Amniotic stem cell (primary cell): ENCODE measurements around the gene ABCA7.

ENCODE experiments used
- DNase-seq: peaks from one replicate; lab custom pipeline; 2025; lab: John Stamatoyannopoulos, UW

ABCA7 gene

DNA sequence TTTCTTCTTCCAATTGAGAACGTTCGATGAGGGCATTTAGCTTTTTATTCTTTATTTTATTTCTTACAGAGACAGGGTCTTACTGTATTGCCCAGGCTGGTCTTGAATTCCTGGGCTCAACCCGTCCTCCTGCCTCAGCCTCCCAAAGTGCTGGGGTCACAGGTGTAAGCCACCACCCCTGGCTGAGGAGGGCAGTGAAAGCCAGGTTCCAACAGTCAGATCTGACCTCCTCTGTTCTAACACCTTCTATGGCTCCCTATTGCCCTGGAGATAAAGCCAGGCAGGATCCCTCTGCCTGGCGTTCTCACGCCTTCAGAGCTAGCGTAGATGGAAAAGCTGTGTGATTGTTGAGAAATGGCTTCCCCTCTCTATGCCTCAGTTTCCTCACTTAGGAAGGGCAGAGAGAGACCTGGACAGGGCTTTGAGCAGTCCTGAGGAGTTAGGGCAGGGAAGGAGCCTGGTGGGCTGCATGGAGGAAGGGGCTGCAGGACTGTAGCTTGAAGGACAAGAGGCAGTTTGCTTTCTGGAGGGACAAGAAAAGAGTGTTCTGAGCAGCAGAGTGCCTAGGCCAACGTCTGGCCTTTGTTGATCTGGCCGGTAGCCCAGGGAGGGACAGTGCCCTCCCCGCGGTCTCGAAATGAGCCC, 32.6 kb downstream of the ABCA7 start:
- no peak for DNase-seq

DNA sequence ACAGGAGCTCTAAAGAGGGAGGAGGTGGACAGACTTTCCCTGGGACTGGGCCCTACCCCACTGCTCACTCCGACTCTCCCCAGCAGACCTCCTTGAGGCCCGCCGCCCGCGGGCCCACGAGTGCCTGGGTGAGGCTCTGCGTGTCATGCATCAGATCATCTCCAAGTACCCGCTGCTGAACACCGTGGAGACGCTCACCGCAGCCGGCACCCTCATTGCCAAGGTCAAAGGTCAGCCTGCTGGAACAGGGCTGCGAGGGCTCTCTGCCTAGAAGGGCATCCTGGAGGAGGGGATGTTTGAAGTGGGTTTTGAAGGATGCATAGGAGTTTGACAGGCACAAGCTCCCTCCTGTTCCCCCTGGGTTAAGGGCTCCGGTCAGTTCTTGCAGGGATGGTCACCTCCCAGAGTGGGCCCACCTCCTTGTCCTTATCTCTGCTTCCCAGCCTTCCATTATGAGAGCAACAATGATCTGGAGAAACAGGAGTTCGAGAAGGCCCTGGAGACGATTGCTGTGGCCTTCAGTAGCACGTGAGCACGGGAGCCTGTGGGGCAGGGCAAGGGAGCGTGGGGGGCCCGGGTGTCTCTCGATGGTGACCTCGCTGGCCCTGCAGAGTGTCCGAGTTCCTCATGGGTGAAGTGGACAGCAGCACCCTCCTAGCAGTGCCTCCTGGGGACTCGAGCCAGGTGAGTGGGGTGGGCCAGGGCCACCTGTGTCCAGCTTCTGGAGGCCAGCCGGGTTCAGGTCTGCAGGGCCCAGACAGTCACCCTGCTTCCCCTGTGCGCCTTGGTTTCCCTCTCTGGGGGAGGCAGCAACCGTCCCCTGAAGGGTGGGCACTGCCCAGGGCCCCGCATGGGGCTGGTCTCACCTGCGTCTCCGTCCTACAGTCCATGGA, 33.4 kb downstream of the ABCA7 start:
- no peak for DNase-seq

DNA sequence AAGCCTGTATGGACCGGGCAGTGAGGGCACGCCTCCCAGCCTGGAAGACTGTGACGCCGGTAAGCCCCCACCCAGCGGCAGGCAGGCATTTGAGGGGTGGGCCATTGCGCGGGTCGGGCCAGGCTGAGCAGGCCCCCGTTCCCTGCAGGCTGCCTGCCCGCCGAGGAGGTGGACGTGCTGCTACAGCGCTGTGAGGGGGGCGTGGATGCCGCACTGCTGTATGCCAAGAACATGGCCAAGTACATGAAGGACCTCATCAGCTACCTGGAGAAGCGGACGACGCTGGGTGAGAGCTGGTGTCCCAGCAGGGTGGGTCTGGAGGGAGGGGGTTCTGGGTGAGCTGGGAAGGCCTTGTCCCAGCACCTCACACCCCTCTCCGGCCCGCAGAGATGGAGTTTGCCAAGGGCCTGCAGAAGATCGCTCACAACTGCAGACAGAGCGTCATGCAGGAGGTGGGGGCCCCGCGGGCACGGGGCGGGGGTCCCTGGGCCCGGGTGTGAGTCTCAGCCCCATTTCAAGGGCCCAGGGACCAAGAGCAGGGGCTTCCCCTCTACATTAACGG, 34.1 kb downstream of the ABCA7 start:
- DNase-seq = no peak

DNA sequence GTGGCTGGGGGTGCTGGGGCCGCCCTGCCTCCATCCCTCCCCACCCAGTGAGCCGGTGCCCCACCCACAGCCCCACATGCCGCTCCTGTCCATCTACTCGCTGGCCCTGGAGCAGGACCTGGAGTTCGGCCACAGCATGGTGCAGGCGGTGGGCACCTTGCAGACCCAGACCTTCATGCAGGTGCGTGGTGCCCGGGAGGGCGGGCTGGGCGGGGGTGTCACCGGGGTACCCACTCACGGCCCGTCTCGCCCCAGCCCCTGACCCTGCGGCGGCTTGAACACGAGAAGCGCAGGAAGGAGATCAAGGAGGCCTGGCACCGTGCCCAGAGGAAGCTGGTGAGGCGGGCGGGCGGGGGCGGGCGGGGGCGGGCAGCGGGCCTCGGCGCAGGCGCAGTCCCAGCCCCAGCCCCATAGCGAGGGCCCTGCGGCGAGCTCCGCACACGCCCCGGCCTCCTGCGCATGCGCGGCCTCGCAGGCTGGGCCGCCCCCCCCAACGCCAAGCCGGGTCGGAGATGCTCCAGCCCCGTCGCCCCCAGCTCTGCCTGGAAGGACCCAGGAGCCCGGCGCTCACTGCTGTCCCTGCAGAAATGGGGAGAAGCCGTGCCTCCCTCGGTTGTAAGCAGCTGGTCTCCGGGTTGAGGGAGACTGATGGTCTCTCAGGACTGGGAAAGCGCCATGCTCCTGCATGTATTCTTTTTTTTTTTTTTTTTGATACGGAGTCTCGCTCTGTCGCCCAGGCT, 34.8 kb downstream of the ABCA7 start:
- DNase-seq = no peak

DNA sequence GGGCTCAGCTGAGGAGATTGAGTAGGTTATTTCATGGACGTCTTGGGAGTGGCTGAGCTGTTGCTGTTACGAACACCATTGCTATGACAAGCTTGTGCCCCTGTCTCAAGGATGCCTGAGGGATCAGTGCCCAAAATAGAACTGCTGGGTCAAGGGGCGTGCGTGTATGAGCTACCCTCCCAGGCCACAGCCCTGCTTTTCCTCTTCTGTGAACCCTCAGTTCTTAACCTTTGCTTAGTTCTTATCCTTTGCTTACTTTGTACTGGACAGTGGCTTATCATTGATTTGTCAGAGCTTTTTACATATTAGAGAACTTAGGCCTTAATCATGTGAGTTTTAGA, 36.1 kb downstream of the ABCA7 start:
- DNase-seq = no peak

DNA sequence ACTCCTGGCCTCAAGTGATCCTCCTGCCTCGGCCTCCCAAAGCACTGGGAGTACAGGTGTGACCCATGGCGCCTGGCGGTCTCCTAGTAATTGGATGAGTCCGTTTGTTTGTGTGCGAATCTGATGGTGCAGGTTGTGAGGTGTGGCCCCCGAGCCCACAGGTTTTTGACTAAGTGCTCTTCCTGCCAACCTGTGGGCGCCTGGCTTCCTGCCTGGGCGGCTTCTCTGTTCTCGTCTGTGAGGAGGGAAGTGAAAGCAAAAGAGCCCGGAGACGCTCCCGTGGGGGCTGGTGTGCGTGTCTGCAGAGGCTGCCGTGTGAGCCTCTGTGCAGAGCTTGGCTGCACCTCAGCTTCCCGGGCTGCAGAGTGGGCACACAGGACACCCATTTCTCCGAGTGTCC, 37.0 kb downstream of the ABCA7 start:
- DNase-seq = no peak

DNA sequence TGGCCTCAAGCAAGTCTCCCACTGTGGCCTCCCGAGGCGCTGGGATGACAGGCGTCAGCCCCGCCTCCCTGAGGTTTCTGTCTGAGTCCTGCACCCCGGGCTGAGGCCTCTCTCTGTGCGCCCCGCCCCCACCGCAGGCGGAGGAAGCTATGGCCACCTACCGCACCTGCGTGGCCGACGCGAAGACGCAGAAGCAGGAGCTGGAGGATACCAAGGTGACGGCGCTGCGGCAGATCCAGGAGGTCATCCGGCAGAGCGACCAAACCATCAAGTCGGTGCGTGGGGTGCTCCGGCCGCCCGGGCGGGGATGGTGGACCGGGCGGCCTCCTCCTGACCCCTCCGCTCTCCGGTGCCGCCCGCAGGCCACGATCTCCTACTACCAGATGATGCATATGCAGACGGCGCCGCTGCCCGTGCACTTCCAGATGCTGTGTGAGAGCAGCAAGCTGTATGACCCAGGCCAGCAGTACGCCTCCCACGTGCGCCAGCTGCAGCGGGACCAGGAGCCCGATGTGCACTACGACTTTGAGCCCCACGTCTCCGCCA, 39.7 kb downstream of the ABCA7 start:
- no peak for DNase-seq

DNA sequence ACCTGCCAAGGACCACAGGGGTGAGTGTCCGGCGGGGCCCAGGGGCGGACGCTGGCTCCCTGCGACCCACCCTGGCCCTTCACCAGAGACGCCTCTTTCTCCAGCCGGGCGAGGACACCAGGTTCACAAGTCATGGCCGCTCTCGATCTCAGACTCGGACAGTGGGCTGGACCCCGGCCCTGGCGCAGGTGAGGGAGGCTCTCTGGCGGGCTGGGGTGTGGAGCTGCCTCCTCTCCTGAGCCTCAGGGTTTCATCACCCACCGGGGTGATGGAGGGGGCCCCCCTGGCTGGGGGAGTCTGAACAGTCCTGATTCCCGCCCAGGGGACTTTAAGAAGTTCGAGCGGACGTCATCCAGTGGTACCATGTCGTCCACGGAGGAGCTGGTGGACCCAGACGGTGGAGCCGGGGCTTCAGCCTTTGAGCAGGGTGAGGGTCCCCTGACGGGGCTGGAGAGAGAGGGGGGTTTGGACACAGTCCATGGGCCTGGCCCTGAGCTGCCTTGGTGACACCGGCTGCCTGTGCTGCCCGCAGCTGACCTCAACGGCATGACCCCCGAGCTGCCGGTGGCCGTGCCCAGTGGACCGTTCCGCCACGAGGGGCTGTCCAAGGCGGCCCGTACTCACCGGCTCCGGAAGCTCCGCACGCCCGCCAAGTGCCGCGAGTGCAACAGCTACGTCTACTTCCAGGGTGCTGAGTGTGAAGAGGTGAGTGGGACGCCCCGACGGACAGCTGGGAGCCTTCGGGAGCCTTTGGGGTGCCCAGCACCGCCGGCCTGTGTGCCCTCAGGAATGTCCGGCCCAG, 40.7 kb downstream of the ABCA7 start:
- no peak for DNase-seq

DNA sequence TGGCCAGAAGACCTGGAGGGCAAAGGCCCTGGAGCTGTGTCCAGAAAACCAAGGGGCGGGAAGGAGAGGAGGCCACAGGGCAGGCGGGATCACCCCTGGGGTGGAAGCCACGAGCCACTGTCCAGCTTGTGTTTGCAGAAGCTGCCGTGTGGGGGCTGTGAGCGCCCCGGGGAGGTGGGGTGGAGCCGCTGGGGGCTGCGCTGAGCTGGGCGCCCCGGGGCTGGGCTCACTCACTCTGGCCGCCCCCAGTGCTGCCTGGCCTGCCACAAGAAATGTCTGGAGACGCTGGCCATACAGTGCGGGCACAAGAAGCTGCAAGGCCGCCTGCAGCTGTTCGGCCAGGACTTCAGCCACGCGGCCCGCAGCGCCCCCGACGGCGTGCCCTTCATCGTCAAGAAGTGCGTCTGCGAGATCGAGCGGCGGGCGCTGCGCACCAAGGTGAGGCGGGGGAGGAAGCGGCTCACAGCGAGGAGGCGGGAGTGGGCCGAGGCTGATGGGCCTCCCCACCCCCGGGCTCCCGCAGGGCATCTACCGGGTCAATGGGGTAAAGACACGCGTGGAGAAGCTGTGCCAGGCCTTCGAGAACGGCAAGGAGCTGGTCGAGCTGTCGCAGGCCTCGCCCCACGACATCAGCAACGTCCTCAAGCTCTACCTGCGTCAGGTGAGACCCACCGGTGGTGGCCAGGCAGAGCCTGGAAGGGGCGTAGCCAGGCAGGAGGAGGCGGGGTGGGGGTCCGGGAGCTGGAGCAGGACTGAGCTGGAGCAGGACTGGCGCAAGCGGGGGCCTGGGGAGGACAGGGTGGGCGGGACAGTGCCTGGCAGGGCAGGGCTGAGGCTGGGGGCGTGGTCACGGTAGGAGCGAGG, 41.6 kb downstream of the ABCA7 start:
- no peak for DNase-seq

DNA sequence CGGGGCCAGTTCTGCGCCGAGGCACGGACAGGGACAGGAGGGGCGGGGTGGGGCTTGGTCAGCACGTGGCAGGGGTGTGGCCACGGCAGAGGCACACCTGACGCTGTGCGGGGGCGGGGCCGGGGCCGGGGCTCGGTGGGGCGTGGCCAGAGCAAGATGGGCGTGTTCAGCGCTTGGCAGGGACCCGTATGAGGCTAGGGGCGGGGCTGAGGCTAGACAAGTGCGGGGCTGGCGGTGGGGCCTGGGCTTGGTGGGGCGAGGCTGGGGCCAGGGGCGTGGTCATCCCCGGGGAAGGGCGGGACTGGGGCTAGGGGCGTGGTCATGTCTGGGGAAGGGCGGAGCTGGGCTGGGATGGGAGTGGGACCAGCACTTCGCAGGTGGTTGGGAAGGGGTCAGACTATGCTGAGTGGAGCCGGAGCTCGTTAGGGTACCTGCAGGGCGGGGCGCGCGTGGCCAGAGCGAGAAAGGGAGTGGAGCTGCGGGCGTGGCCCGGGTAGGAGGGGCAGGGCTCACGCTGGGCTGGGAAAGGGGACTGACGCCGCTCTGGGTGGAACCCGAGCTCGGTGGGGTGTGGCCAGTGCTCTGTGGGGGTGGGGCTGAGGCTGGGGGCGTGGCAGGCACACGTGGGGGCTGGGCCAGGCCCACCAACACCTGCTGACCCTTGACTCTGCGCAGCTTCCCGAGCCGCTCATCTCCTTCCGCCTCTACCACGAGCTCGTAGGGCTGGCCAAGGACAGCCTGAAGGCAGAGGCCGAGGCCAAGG, 42.4 kb downstream of the ABCA7 start:
- no peak for DNase-seq

DNA sequence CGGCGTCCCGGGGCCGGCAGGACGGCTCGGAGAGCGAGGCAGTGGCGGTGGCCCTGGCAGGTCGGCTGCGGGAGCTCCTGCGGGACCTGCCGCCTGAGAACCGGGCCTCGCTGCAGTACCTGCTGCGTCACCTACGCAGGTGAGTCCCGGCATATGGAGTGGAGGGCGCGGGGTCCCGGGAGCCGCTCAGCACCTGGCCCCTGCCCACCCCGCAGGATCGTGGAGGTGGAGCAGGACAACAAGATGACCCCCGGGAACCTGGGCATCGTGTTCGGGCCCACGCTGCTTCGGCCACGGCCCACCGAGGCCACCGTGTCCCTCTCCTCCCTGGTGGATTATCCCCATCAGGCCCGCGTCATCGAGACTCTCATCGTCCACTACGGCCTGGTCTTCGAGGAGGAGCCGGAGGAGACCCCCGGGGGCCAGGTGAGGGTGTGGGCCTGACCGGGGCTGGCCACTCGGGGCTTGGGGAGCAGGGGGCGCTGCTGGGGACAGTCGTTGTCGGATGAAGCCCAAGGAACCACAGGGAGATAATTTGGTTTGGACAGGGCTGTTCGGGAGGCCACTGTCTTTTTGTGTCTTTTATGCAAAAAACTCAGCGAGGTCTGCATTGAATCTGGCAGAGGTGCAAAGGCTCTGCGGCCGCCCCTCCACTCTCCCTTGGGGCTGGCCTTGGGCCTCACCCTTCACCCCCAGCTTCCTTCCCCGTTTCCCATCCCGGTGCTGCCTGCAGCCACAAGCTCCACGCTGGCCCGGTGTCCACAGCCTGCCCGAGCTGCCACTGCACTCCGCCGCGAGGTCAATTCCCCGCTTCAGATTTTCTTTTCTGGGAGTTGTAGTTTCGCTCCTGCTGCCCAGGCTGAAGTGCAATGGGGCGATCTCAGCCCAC, 43.3 kb downstream of the ABCA7 start:
- DNase-seq = no peak

DNA sequence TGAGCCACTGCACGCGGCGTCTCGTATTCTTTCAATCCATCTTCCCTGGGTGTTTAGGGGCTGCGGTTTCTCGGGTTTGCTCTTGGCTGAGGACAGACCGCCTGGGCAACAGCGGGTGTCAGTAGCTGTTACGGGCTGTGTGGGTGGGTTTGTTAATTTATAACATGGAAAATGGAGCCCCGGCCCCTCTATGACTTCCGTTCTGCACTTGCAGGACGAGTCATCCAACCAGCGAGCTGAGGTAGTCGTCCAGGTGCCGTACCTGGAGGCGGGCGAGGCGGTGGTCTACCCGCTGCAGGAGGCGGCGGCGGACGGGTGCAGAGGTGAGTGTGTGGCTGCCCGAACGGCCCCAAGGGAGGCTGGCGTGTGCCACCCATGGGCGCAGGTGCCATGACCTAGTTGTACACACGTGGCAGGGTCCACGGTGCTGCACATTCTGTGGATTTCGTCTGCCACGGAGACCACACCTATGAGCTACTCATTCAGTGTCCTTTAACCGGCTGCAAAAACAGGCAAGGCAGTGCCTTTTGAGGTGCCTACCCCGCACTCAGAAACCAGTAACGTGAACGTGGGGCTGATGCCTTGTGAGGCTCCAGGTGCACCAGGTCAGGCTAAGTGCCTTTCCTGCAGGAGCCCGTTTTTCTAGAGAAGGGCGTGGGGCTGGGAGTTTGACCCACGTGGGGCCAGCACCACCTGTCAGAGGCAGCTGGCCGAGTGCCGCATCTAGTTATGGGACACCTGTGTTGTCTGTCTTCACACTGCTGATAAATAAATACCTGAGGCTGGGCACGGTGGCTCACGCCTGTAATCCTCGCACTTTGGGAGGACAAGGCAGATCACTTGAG, 44.3 kb downstream of the ABCA7 start:
- DNase-seq = no peak

DNA sequence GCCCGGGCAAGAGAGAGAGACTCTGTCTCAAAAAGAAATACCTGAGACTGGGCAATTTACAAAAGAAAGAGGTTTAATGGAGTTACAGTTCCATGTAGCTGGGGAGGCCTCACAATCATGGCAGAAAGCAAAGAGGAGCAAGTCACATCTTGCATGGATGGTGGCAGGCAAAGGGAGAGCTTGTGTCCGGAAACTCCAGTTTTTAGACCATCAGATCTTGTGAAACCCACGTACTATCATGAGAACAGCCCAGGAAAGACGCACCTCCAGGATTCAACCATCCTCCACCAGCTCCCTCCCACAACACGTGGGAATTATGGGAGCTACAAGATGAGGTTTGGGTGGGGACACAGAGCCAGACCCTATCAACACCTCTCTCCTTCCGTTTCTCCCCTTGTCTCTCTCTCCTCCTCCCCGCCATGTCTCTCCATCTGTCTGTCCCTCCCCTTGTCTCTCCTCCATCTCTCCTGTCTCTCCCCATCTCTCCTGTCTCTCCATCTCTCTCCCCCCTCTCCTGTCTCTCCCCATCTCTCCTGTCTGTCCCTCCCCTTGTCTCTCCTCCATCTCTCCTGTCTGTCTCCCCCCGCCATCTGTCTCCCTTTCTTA, 45.2 kb downstream of the ABCA7 start:
- DNase-seq = no peak

DNA sequence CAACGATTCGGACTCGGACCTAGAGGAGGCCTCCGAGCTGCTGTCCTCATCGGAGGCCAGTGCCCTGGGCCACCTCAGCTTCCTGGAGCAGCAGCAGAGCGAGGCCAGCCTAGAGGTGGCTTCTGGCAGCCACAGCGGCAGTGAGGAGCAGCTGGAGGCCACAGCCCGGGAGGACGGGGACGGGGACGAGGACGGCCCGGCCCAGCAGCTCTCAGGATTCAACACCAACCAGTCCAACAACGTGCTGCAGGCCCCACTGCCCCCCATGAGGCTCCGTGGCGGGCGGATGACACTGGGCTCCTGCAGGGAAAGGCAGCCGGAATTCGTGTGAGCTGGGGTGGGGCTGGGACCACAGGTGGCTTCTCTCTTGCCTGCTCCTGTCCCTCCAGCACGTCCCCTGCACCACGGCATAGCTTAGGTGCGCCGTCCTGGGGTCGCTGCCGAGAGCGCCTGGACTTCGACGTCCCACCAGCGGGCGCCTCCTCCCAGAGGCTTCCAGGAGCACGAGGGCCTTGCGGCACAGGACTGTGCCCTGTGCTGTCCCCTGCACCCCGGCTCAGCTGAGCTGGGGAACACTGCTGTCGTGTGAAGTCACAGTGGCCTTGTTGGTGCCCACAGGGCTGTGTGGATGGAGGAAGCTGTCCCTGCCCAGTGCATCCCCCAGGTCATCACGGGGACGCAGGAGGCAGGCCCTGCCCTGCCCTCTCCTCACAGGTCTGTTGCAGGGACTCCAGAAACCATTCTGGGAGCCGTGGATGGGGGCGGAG, 46.0 kb downstream of the ABCA7 start:
- no peak for DNase-seq

DNA sequence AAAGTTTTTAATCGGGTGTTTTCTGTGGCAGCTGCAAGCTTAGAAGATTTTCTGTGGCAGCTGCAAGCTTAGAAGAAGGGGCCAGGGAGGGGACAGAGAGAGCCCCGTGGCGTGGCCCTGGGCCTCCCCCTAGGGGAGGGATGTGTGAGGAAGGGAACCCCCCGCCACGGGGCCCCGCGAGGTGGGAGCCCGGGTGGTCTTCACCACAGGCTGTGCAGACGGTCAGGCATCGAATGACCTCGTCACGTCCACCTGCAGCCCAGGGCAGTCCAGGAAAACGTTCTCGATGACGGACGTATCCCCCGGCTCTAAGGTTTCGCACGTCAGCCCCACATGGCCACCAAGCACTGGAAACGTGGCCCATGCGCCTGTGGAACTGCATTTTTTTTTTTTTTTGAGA, 46.7 kb downstream of the ABCA7 start:
- DNase-seq = no peak

DNA sequence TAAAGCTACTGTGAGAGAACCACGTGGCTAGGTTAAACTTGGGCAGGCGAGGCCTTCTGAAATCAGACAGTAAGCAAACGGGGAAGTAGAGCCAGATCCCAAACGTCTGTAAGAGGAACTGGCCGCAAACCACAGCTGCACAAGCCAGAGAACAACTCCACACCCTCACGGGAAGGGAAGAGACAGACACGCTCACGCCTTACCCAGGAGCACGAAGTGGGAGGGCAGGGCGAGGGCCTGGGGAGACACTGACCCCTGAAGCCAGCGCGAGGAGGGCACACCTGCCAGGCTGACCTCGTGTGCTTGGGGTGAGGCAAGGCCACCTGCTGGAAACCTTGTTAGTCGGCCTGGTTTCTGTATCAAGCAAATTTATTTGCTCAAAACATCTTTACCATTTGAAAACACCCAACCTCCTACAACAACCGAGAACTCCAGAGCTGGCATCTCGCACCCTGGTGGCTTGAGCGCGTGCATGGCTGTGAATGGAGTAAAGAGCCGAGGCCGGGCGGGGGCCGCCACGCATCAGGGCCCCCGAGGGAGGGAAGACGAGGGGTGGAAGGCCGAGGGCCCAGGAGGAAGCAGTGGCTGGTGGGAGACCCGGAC, 48.0 kb downstream of the ABCA7 start:
- DNase-seq = no peak
